ENCODE data around the gene TMEM176A.
"Not testable (repeated sequence)": the region's sequence is repeated elsewhere in the genome, so short reads cannot be mapped to it uniquely, and the experiment has no call there.

TMEM176A gene

DNA sequence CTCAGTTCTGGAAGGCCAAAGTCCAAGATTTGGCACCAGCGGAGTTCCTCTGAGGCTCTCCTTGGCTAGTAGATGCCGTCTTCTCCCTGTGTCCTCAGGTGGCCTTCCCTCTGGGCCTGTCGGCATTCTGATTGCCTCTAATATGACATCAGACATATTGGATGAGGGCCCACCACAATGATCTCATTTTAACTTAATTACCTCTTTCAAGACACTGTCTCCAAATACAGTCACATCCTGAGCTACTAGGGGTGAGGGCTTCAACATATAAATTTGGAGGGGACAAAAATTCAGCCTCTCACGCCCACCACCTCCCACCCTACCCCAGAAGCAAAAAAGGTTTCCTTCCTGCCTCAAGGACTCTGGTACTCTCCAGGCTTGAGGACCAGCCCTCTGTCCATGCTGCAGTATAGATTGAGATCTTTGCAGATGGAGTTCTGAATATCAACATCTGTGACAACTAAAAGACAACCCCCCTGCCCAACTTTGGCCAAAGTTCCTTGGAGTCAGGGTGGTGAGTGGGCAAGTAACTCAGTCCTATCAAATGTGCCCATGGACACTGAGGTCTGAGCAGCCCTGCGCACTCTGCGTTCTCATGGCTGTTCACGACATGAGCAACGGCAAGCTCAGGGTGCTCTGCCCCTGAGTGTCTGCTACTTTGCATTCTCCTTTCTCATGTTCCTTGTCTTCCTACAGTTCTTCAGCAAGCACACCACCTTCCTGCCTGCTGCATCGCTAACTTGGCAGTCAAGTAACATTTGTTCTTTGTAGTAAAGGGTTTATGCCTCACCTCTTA is 11.9 kb upstream of the TMEM176A start:
- DNase-seq: no peak

DNA sequence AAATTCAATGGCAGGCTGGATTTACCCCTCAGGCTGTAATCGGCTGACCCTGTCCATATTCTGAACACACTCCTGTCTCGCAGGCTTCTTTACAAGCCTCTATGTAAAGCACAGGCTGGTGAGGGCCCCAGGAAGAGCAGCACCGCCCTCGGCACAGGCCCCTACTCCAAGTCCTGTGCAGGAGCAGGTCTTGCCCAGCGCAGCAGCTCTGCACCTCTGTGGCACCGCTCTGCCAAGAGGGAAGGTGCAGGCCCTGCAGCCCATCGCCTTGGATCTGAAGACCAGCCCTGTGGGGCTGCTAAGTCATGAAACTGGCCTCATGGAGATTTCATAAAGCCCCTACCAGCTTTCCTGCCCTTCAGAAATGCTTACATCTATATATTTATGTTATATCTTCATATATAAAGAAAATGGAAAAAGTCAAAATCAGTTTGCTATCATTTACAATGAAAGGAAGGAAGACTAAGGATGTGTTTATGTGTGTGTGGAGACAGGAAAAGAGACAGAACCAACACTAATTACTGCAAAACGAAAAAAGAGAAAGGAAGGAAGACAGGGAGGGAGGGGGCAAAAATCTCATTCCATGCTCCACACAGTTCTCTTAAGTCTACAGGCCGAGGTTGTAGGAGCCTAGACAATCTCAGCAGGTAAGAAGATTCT is 10.0 kb upstream of the TMEM176A start:
- DNase-seq: no peak

DNA sequence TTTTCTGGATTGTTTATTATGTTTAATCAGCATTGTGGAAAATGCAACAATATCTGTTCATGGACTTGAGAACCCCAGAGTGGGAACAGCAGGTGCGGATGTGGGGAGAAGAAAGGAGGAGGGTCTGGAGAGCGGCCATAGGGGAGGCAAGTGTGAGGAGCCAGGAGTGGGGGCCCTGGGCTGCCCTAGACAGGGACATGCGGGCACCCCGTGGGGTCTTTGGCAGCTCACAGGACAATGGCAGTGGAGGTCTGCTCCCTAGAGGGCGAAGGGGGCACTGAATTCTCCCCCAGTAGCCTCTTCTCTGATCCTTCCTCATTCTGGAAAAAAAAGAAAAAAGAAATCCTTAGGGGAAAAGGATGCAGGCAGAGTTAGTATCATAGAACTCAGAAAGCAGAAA is 9.3 kb upstream of the TMEM176A start:
- DNase-seq: no peak

DNA sequence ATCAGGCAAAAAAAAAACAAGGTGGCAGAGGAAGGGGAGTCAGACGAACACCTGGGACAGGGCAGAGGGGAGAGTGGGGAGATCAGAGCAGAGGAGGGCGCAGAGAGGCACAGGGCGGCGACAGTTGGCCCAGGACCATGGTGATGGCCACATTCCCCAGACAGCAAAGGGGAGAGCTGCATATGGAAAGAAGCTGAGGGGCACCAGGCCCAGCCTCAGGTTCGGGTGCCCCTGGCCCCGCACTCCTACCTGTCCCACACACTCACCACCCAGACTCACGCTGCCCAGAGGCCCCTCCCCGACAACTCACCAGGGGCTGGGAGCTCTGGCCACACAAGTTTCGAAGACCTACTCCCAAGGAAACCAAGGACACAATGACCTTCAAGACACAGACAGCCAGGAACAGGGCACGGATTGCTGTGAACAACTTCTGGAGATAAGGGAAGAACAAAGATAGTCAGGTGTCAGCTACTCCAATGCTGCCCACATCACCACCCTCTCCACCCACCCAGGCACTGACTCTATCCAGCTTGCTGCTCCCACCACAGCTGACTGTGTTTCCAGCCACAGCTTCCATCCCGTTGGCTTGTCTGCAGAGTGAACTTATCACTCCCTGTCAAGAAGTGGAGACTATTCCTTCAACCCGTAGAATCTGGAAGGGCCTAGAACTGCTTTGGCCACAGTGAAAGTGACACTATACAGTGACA is 8.7 kb upstream of the TMEM176A start:
- DNase-seq: no peak

DNA sequence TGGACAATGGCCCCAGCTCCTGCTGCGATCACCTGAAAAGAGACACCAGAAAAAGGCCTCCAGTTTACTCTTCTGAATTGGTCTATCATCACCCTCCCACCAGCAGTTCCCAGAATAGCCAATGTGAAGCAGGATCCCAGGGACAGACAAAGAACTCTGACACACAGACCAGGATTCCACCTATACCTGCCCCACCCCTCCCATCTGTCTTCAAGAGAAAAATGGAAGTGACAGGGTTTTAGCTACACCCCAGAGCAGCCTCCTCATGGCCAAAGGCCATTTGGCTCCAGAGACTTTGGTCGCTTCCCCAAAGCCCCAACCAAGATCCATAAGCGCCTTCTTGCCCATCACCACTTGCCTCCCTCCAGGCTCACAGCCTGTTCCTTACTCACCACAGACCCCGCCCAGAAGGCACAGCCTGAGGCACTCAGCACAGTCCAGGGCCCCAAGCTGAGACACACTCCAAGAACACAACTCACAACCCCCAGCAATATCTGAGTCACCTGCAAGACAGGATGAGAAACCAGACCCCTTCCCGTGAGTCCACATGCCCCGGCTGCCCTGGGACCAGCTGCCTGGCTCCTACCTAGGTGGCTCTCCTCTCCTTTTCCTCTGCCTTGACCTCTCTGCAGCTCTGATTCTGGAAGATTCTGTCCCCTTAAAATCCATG is 6.9 kb upstream of the TMEM176A start:
- DNase-seq: no peak

DNA sequence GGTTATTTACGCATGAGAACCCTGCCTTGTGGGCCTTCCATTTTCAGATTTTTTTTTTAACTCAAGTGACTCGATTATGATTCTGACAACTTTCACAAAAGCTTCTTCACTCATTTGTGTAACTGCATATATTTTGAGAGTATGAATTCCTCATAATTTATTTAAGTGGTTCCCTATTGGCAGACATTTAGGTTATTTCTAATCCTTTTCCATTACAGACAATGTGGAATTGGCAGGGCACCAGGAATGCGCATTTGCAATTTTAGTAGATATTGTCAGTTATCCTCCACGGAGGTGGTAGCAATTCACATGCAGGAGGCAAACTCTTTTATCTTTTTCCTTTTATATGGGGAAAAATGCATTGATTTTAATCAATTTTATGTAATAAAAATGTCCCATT is 2.9 kb upstream of the TMEM176A start:
- DNase-seq: no peak

DNA sequence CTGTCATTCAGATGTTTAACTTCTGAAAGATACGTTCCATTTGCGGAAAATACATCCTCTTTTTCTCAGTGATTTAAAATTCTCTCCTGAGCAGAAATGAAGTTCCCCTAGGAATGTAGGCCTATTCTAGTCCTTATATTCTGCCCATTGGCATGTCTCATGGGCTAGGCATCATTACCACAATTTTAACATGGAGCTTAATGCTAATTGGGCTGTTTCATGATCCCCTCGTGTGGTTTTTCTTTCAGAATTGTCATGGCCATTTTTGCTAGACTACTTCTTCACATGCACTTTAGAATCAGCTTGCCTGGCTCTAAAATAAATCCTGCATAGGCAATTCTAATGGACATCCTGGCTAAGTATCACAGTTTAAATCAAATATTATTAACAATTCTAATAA is 1.4 kb upstream of the TMEM176A start:
- no peak for DNase-seq

DNA sequence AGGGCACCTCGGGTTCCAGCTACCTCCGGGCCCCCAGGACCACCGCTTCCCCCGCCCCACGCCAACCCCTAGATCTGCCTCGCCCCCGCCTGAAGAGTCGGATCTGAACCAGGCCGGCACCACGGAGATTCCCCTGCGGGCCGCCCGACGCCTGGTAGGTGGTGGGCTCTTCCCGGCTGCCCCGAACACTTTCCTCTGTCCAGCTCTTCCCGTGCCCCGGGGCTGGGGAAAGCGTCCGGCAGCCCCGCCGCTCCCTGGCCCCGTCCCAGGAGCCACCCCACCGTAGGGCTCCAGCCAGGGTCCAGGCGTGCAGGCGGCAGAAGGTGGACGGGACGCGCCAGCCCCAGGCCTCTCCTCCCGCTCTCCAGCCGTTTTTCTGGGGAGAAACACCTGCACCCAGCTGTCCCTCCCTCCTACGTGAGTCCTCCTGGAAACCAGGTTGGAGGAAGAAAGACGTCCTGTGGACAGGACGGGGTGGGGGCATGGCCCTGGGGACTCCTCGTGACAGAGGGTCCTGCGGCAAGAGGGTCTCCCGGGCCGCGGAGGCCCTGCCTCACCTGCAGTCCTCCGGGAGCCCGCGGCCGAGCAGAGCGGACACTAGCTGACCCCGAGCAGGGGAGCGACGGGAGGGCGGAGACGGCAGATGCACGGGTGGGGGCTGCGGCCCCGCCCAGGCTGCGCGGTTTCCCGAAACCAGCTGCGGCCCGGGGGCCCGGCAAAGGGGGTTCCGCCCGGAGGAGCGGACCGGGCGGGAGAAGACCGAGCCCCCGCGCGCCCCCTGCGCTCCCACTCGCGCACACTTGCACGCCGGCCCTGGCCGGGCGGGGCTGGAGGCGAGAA is 608 bp upstream of the TMEM176A start, which contains the start of gene TMEM176B:
TMEM176B (minus strand) TSS at position 624 of the 840 bp plus-strand sequence. CDS start 3,795 bp downstream, outside the sequence.
- DNase-seq: no peak

DNA sequence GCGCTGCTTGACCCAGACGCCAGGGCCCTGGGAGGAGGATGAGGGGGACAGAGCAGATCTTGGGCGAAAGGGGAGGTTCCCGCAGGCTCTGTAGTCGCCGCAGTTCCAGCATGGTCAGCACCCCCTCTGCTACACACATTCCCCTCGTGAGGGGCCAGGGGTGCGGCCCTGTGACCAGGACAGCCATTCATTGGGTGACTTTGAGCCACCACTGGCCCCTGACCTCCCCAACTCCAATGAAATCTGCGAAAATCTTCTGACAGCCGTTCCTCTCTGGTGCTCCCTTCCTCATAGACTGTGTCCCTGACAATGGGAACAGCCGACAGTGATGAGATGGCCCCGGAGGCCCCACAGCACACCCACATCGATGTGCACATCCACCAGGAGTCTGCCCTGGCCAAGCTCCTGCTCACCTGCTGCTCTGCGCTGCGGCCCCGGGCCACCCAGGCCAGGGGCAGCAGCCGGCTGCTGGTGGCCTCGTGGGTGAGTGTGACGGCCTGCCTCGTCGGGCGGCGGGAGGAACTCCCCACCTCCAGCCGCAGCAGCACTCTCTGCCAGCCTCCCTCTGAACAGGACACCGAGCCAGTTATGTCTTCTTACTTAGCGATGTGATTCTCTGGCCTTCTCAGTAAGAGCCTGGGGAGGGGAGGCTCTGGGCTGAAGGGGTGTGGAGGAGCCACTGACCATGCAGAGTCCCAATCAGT is 825 bp downstream of the TMEM176A start:
- no peak for DNase-seq

DNA sequence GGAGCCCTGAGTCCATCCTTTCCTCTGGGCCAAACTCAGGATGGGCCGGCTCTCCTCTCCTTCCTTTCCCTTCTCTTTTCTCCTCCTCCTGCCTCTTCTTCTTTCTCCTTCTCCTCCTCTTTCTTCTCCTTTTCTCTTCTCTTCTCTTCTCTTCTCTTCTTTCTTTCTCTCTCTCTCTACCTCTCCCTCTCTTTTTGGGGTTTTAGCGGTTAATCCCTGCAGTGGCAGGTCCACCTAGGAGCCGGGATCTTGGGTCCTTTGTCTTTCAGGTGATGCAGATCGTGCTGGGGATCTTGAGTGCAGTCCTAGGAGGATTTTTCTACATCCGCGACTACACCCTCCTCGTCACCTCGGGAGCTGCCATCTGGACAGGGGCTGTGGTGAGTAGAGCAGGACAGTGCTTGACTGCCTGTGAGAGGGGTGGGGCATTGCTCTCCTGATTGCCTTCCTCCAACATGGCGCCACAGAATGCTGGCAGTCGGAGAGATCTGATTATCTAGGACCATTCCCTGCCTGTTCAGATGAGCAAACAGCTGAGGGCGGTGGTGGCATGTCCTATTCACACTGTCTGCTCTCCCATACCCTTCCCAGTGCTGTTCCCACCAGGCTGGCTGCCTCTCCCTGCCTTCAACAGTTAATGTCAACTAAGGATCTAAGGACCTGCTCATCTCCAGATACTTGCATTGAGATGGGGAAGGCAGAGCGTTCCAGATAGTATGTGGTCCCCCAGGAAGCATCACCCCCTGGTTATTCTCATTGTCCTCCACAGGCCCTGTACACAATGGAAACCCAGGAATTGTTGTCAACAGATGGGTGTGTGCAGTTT is 1.6 kb downstream of the TMEM176A start:
- DNase-seq: no peak

DNA sequence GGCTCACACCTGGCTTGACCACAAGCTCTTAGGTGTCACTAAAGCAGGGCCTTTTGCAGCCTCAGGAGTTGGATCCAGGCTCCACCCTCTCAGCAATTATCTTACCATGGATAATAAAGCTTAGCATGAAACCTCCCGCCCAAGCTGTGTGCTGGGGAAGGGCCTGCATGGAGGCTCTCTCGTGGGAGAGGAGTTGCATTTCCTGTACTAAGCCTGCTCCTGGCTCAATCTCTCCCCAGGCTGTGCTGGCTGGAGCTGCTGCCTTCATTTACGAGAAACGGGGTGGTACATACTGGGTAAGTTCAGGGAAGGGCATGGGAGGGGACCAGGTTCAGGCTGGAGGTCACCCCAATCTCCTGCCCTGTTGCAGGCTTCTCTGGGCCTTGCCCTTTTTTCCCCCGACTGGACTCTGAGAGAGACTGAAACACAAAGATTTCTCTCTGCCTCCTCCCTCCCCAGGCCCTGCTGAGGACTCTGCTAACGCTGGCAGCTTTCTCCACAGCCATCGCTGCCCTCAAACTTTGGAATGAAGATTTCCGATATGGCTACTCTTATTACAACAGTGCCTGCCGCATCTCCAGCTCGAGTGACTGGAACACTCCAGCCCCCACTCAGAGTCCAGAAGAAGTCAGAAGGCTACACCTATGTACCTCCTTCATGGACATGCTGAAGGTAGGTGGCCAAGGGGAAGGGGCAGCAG is 2.7 kb downstream of the TMEM176A start:
- DNase-seq: no peak

DNA sequence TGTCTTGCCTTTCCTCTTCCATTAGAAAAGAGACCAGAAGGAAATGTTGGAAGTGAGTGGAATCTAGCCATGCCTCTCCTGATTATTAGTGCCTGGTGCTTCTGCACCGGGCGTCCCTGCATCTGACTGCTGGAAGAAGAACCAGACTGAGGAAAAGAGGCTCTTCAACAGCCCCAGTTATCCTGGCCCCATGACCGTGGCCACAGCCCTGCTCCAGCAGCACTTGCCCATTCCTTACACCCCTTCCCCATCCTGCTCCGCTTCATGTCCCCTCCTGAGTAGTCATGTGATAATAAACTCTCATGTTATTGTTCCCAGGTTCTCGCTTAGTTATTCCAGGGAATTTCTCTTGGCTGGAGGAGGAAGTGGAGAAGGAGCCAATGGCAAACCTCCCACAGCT is 4.2 kb downstream of the TMEM176A start:
- no peak for DNase-seq

DNA sequence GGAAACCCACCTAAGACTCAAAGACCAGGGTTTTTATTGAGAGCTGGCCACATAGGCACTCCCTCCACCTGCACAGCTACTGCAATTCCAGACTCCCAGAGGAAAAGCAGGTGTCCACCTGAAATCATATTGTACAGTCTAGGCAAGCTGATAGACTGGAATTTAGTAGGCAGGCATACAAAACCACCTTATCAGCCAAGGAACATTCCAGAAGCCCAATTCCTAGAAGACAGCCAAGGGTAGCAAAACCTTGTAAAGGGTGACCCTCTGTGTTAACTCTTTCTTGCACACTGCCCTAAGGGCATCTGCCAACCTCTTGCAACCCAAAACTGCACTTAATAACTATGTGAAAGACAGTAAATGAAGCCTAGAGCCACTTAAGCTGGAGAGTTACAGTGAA is 5.3 kb downstream of the TMEM176A start:
- DNase-seq: no peak

DNA sequence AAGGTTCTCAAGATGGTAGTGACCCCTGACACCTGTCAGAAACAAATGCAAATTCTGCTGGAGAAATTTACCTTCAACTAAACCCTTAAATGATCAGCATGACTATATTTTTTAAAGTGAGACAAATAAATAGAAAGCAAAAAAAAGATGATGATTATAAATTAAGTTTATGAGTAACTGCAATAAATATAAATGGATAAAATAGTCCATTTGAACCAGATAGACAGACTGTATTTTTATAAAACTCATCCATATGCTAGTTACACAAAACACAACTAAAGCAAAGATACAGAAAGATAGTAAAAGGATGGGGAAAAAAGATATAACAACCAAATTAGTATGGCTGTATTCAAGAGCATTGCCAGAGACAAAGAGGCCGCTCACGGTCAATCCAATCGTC is 5.9 kb downstream of the TMEM176A start:
- DNase-seq: no peak

DNA sequence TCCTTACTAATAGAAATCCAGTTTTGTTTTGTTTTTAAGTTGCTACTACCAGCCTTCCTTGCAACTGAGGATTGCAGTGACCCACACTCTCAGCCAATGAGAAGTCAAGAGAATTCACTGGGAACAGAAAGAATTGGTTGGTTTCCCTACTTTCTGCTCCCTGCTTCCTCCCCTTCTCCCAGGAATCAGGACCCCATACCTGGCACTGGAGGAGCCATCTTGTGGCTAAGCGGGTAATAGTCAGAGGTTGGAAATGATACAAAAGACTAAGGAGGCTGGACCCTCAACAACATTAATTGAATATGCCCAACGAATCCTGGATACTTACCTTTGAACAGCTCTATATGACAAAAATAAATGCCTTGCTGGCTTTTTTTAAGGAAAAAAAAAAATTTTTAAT is 6.3 kb downstream of the TMEM176A start:
- DNase-seq: no peak

DNA sequence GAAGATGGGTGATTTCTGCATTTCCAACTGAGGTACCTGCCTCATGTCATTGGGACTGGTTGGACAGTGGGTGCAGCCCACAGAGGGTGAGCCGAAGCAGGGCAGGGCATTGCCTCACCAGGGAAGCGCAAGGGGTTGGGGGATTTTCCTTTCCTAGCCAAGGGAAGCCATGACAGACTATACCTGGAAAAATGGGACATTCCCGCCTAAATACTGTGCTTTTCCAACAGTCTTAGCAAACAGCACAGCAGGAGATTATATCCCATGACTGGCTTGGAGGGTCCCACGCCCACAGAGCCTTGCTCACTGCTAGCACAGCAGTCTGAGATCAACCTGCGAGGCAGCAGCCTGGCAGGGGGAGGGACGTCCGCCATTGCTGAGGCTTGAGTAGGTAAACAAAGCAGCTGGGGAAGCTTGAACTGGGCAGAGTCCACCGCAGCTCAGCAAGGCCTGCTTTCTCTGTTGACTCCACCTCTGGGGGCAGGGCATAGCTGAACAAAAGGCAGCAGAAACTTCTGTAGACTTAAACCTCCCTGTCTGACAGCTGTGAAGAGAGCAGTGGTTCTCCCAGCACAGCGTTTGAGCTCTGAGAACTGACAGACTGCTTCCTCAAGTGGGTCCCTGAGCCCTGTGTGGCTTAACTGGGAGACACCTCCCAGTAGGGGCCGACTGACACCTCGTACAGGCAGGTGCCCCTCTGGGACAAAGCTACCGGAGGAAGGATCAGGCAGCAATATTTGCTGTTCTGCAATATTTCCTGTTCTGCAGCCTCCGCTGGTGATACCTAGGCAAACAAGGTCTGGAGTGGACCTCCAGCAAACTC is 7.3 kb downstream of the TMEM176A start:
- DNase-seq: not testable (repeated sequence)

DNA sequence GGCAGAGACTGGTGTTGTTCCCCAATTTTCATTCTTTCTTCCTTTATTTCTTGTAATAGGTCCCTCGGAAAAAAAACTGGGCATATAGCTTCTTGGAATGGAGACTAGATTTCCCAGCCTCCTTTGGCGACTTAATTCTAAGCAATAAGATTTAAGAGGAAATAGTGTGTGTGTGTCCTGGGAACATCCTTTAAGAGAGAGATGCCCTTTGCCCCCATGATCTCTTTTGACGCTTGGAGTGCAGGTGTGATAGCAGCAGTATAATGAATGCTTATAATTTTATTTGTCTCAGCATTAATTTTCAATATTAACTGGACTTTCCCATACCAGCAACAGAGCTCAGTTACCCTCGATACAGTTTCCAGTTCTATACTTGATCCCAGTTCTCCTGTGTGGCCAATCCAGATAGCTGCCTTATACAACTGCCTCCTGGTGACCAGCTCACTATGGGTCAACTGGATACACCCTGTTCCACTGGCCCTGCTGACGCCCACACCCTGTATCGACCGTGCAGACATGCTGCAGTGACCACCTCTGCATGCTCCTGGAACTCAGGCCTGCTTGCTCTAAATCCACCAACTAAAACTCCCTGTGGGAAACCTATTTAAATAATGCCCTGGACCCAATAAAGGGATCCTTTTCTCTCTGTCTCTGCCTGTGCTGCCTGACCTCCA is 13.9 kb downstream of the TMEM176A start:
- DNase-seq: no peak

DNA sequence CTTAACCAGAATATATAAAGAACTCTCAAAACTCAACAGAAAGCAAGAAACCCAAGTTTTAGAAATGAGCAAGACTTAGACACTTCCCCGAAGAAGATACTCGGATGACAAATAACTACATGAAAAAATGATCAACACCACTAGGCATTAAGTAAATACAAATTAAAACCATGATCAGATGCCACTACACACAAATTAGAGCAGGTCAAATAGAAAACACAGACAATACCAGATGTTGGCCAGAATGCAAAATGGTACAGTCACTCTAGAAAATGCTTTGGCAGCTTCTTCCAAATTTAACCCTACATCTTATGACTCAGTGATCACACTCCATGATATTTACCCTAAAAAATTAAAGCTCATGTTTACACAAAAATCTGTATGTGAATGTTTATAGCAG is 18.4 kb downstream of the TMEM176A start:
- DNase-seq: no peak

DNA sequence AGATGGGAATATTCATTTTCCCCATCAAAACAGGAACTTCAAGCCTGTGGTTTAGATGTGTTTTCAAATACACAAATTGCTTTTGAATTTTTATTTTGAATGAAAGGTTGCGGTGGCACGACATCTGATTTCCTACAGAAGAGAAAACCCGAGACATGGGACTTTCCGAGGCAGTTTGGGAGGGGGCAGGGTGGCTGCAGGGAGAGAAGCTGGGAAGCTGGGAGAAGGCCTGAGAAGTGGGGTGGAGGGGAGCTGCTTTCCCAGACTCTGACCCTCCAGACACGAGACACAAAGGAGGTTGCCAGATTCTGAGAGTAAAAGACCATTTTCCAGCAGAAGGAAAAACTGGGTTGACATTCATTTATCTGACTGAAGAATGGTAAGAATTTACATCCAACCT is 19.6 kb downstream of the TMEM176A start:
- DNase-seq: no peak

All from stimulated activated naive CD4-positive, alpha-beta T cell treated with Interleukin-2 at 50 U/mL for 16 hours (primary cell).